ENCODE results near the gene TGM3.

TGM3 gene

GRCh38 chr20:2341336-2341735 lies 45.5 kb downstream of the TGM3 start:
- no peak for DNase-seq

- DNase-seq, result no peak
Measured at GRCh38 chr20:2342243-2342642, 46.4 kb downstream of the TGM3 start.

- no peak for DNase-seq
Measured at GRCh38 chr20:2346188-2346587, 50.4 kb downstream of the TGM3 start.

GRCh38 chr20:2348336-2348735 lies 52.5 kb downstream of the TGM3 start:
- no peak for DNase-seq

GRCh38 chr20:2349801-2350200 lies 54.0 kb downstream of the TGM3 start:
- peak; percentile 9 for DNase-seq

- DNase-seq, result no peak
Measured at GRCh38 chr20:2350606-2351005, 54.8 kb downstream of the TGM3 start.

- no peak for DNase-seq
Measured at GRCh38 chr20:2353231-2353630, 57.4 kb downstream of the TGM3 start.

- no peak for DNase-seq
Measured at GRCh38 chr20:2357114-2357513, 61.3 kb downstream of the TGM3 start.

- DNase-seq, result no peak
Measured at GRCh38 chr20:2358006-2358405, 62.2 kb downstream of the TGM3 start.

- no peak for DNase-seq
Measured at GRCh38 chr20:2361035-2361593, 65.3 kb downstream of the TGM3 start.

GRCh38 chr20:2363187-2363586 lies 67.4 kb downstream of the TGM3 start:
- no peak for DNase-seq

- no peak for DNase-seq
Measured at GRCh38 chr20:2363587-2363986, 67.8 kb downstream of the TGM3 start.

GRCh38 chr20:2364044-2364443 lies 68.2 kb downstream of the TGM3 start:
- DNase-seq, result peak; percentile 40

GRCh38 chr20:2365091-2365490 lies 69.3 kb downstream of the TGM3 start:
- DNase-seq, result no peak

- no peak for DNase-seq
Measured at GRCh38 chr20:2365666-2366065, 69.9 kb downstream of the TGM3 start.

GRCh38 chr20:2368621-2369020 lies 72.8 kb downstream of the TGM3 start:
- no peak for DNase-seq

- no peak for DNase-seq
Measured at GRCh38 chr20:2373098-2373497, 77.3 kb downstream of the TGM3 start.

- no peak for DNase-seq
Measured at GRCh38 chr20:2374346-2375125, 78.7 kb downstream of the TGM3 start.

GRCh38 chr20:2378893-2379292 lies 83.1 kb downstream of the TGM3 start:
- no peak for DNase-seq

GRCh38 chr20:2379511-2380229 lies 83.9 kb downstream of the TGM3 start:
- no peak for DNase-seq

- no peak for DNase-seq
Measured at GRCh38 chr20:2380601-2381000, 84.8 kb downstream of the TGM3 start, which contains the start of gene TGM6. Gene TGM6 (plus strand): TSS chr20:2380901. CDS start chr20:2380969, 68 bp downstream.

GRCh38 chr20:2381303-2381702 lies 85.5 kb downstream of the TGM3 start:
- no peak for DNase-seq

GRCh38 chr20:2382833-2383232 lies 87.0 kb downstream of the TGM3 start:
- peak; percentile 27 for DNase-seq

GRCh38 chr20:2385026-2385425 lies 89.2 kb downstream of the TGM3 start:
- peak; percentile 66 for DNase-seq

All from fibroblast of skin of right biceps (primary cell).